ENCODE measurements around the gene HAPLN3. TPM values are rescaled to one million over a fixed set of nuclear protein-coding genes. Genes with fewer than 3 reads are reported as not detected.
A peak's percentile ranks its signal among the peaks of the same experiment; 100 is the strongest.

The HAPLN3 gene
- total RNA-seq, 1 donor from 2014 or later: 78.2 TPM

GRCh38 chr15:88835646-88836045 is 59.7 kb downstream of the HAPLN3 start:
- H3K27ac Mint-ChIP-seq (ENCODE audit: unreplicated experiment): no peak overlapping the region
- TF ChIP-seq, protein P1, sequence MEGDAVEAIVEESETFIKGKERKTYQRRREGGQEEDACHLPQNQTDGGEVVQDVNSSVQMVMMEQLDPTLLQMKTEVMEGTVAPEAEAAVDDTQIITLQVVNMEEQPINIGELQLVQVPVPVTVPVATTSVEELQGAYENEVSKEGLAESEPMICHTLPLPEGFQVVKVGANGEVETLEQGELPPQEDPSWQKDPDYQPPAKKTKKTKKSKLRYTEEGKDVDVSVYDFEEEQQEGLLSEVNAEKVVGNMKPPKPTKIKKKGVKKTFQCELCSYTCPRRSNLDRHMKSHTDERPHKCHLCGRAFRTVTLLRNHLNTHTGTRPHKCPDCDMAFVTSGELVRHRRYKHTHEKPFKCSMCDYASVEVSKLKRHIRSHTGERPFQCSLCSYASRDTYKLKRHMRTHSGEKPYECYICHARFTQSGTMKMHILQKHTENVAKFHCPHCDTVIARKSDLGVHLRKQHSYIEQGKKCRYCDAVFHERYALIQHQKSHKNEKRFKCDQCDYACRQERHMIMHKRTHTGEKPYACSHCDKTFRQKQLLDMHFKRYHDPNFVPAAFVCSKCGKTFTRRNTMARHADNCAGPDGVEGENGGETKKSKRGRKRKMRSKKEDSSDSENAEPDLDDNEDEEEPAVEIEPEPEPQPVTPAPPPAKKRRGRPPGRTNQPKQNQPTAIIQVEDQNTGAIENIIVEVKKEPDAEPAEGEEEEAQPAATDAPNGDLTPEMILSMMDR (IDR thresholded peaks at IDR 0.05): no peak
- H3K9me3 Mint-ChIP-seq (ENCODE audit: low read depth): no peaks in the 10 kb centered on the region
- DNase-seq (ENCODE audit: low spot score): no peak
- H3K36me3 Mint-ChIP-seq (ENCODE audit: low read depth): peaks cover 11% of the 10 kb centered on the region
- H3K4me1 Mint-ChIP-seq (ENCODE audit: low read depth): peaks cover 39% of the 10 kb centered on the region
- H3K27me3 Mint-ChIP-seq (ENCODE audit: low read depth): no peaks in the 10 kb centered on the region
- H3K4me3 Mint-ChIP-seq (ENCODE audit: unreplicated experiment): no peak overlapping the region

GRCh38 chr15:88835119-88835518 is 60.2 kb downstream of the HAPLN3 start:
- Mint-ChIP-seq H3K4me1 (ENCODE audit: low read depth) (peaks cover 39% of the 10 kb centered on the region), H3K9me3 (ENCODE audit: low read depth) (no peaks in the 10 kb centered on the region), H3K27me3 (ENCODE audit: low read depth) (no peaks in the 10 kb centered on the region), H3K4me3 (ENCODE audit: unreplicated experiment) (no peak overlapping the region), H3K36me3 (ENCODE audit: low read depth) (peaks cover 8% of the 10 kb centered on the region), H3K27ac (ENCODE audit: unreplicated experiment) (peak overlapping the region; percentile 1)
- TF ChIP-seq, protein P1 (IDR thresholded peaks at IDR 0.05): no peak
- no peak for DNase-seq (ENCODE audit: low spot score)

DNA sequence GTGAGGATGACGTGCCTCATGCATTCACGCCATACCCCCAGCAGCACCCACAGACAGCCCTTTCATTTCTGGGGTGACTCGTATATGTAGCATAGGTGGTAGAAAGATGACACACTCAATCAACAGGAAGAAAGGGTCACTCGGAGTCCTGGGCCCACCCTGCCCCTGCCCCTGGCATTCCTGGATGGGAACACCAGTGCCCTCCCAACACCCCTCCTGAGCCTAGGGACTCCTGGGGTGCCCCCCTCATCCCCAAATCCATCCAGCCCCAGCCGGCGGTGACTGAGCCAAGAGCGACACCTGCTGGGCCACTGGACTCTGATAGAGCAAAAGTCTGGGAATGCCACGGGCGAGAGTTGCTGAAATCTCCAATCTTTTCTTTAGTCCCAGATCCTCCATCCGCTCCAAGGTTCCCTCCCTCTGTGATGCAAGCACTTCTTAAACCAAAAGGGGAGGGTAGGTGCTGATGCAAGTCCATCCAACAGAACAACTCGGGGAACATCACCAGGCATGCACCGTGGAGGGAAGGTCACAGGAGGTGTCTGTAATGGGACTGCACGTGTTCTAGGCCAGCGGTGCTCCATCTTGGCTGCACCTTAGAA is 61.0 kb downstream of the HAPLN3 start:
- H3K36me3 Mint-ChIP-seq (ENCODE audit: low read depth): peaks cover 7% of the 10 kb centered on the region
- no peaks in the 10 kb centered on the region for H3K27me3 Mint-ChIP-seq (ENCODE audit: low read depth)
- peak overlapping the region; percentile 97 for H3K27ac Mint-ChIP-seq (ENCODE audit: unreplicated experiment)
- TF ChIP-seq, protein P1 (IDR thresholded peaks at IDR 0.05): peak; percentile 98
- peak overlapping the region; percentile 18 for H3K4me3 Mint-ChIP-seq (ENCODE audit: unreplicated experiment)
- H3K4me1 Mint-ChIP-seq (ENCODE audit: low read depth): peaks cover 48% of the 10 kb centered on the region
- H3K9me3 Mint-ChIP-seq (ENCODE audit: low read depth): no peaks in the 10 kb centered on the region
- DNase-seq (ENCODE audit: low spot score): no peak

- H3K9me3 Mint-ChIP-seq (ENCODE audit: low read depth): no peaks in the 10 kb centered on the region
- H3K27ac Mint-ChIP-seq (ENCODE audit: unreplicated experiment): peak overlapping the region; percentile 97
- H3K4me3 Mint-ChIP-seq (ENCODE audit: unreplicated experiment): peak overlapping the region; percentile 18
- H3K36me3 Mint-ChIP-seq (ENCODE audit: low read depth): peaks cover 4% of the 10 kb centered on the region
- peaks cover 53% of the 10 kb centered on the region for H3K4me1 Mint-ChIP-seq (ENCODE audit: low read depth)
- TF ChIP-seq, protein P1 (IDR thresholded peaks at IDR 0.05): no peak
- no peaks in the 10 kb centered on the region for H3K27me3 Mint-ChIP-seq (ENCODE audit: low read depth)
- no peak for DNase-seq (ENCODE audit: low spot score)
Measured at GRCh38 chr15:88833731-88834100, 61.6 kb downstream of the HAPLN3 start.

DNA sequence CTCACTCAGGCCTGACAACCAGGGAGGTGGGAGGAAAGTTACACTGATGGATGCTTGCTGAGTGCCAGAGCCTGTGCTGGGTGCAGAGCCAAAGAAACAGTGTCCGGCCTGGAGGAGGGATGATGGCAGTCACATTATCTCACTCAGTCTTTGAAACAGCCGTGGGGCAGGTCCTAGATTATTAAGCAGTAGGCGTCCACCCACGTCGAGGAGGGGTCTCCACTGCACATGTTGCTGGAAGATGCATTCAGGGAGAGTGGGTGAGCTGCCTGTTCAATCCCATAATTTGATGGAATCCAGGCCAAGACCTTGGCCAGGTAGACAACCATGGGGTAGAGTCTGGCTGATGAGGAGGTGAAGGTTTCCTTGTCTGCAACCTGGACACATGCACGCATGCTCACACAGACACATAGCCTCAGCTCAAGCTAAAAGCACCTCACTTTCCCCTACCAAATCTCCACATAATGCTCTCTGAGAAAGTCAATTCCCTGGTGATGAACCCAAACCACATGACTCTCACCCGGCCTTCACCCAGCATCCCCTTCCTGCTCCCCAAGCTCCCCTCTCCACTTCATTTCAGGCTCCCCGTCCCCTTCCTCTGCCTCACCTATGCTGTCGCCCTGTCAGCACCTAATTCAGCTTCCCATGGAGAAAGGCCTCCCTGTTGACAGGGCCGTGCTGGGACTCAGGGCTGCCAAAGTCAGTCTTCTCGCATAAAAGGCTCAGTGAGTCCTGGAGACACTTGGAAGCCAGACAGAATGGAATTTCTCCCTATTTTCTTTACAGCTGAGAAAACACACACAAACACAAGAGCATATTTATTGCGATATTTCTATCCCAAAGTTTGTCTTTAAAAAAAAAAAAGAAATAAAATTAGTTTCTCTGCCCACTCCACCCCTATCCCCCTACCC is 62.3 kb downstream of the HAPLN3 start:
- Mint-ChIP-seq H3K36me3 (ENCODE audit: low read depth) (peaks cover 4% of the 10 kb centered on the region), H3K9me3 (ENCODE audit: low read depth) (no peaks in the 10 kb centered on the region), H3K4me3 (ENCODE audit: unreplicated experiment) (peak overlapping the region; percentile 51), H3K4me1 (ENCODE audit: low read depth) (peaks cover 60% of the 10 kb centered on the region), H3K27ac (ENCODE audit: unreplicated experiment) (peak overlapping the region; percentile 97), H3K27me3 (ENCODE audit: low read depth) (no peaks in the 10 kb centered on the region)
- no peak for DNase-seq (ENCODE audit: low spot score)
- TF ChIP-seq, protein P1 (IDR thresholded peaks at IDR 0.05): no peak
